GM23338 (cell line): Measurements from ENCODE around the gene VARS2. TPM values are rescaled to one million over a fixed set of nuclear protein-coding genes. Genes with fewer than 3 reads are reported as not detected.

Experiments
- ATAC-seq: fragments of 200-7000 bp; cut with Tn5 transposase; 3 replicates; pipeline ENCODE4 v1.9.1; 2020
- DNase-seq: peaks from one replicate; pipeline ENCODE4 v3.0.0-alpha.2; 2015; ENCODE audit warnings: low spot score
- H2AFZ ChIP-seq: fragments of 200-600 bp; sonication (generic); 2 replicates; pipeline ENCODE4 v1.8.0; 2016; ENCODE audit warnings: antibody characterized with exemption, mild to moderate bottlenecking, moderate library complexity
- H3F3A ChIP-seq: fragments of 200-600 bp; sonication (generic); replicated peaks from 2 replicates; pipeline ENCODE4 v1.8.0; 2017; ENCODE audit warnings: antibody characterized with exemption, mixed run types, low read depth
- H3K27ac ChIP-seq: fragments of 200-600 bp; sonication (generic); 2 replicates; pipeline ENCODE4 v1.6.1; 2016; ENCODE audit warnings: low read depth
- H3K27me3 ChIP-seq: fragments of 200-600 bp; sonication (generic); 2 replicates; pipeline ENCODE4 v1.8.0; 2016; ENCODE audit warnings: mild to moderate bottlenecking, mixed run types, moderate library complexity; ENCODE audit not compliant: insufficient read depth
- H3K36me3 ChIP-seq: fragments of 200-600 bp; sonication (generic); 2 replicates; pipeline ENCODE4 v1.8.0; 2016; ENCODE audit warnings: mild to moderate bottlenecking; ENCODE audit not compliant: insufficient read depth
- H3K4me1 ChIP-seq: fragments of 200-600 bp; sonication (generic); 2 replicates; pipeline ENCODE4 v1.8.0; 2016; ENCODE audit warnings: mild to moderate bottlenecking, moderate library complexity; ENCODE audit not compliant: insufficient read depth
- H3K4me2 ChIP-seq: fragments of 200-600 bp; sonication (generic); 2 replicates; pipeline ENCODE4 v1.7.1; 2017; ENCODE audit warnings: mixed run types
- H3K4me3 ChIP-seq: fragments of 200-600 bp; sonication (generic); 2 replicates; pipeline ENCODE4 v1.6.1; 2016; ENCODE audit warnings: mixed run types
- H3K79me2 ChIP-seq: fragments of 200-600 bp; sonication (generic); replicated peaks from 2 replicates; pipeline ENCODE4 v1.8.0; 2017; ENCODE audit warnings: mild to moderate bottlenecking; ENCODE audit not compliant: insufficient read depth
- H3K9me2 ChIP-seq: fragments of 200-600 bp; sonication (generic); 2 replicates; pipeline ENCODE4 v1.8.0; 2017; ENCODE audit not compliant: insufficient read depth
- H4K20me1 ChIP-seq: fragments of 200-600 bp; sonication (generic); replicated peaks from 2 replicates; pipeline ENCODE4 v1.8.0; 2017; ENCODE audit warnings: mild to moderate bottlenecking; ENCODE audit not compliant: insufficient read depth
- H3K27ac Mint-ChIP-seq: 2 replicates; pipeline ENCODE4 v1.8.0; 2020; ENCODE audit warnings: inconsistent platforms, mild to moderate bottlenecking, moderate library complexity, mixed read lengths
- H3K27me3 Mint-ChIP-seq: 3 replicates; pipeline ENCODE4 v1.8.0; 2022; ENCODE audit warnings: low read depth, mild to moderate bottlenecking, moderate library complexity, mixed read lengths, inconsistent platforms; ENCODE audit not compliant: insufficient read depth, poor library complexity
- H3K36me3 Mint-ChIP-seq: 3 replicates; pipeline ENCODE4 v1.8.0; 2021; ENCODE audit warnings: low read depth, mild to moderate bottlenecking, inconsistent platforms, moderate library complexity, mixed read lengths
- H3K4me1 Mint-ChIP-seq: 3 replicates; pipeline ENCODE4 v1.8.0; 2020; ENCODE audit warnings: mild to moderate bottlenecking, inconsistent platforms, mixed read lengths
- H3K4me3 Mint-ChIP-seq: 3 replicates; pipeline ENCODE4 v1.8.0; 2021; ENCODE audit warnings: moderate library complexity, mild to moderate bottlenecking, inconsistent platforms, mixed read lengths
- H3K9me3 Mint-ChIP-seq: 3 replicates; pipeline ENCODE4 v1.8.0; 2020; ENCODE audit warnings: moderate library complexity, mild to moderate bottlenecking, inconsistent platforms, mixed read lengths
- EZH2phosphoT487 ChIP-seq: fragments of 200-600 bp; sonication (generic); IDR thresholded peaks from one replicate; pipeline ENCODE4 v1.8.1; 2018; ENCODE audit warnings: antibody characterized with exemption; ENCODE audit not compliant: unreplicated experiment
- JUNB ChIP-seq: IDR thresholded peaks from one replicate; pipeline ENCODE4 v1.6.1; 2016; ENCODE audit warnings: antibody characterized with exemption; ENCODE audit not compliant: unreplicated experiment
- NANOG ChIP-seq: IDR thresholded peaks from 2 replicates; pipeline ENCODE4 v1.6.1; 2016; ENCODE audit warnings: antibody characterized with exemption, borderline replicate concordance
- POLR2AphosphoS5 ChIP-seq: IDR thresholded peaks from 2 replicates; pipeline ENCODE4 v1.6.1; 2016; ENCODE audit warnings: antibody characterized with exemption, low read depth
- REST ChIP-seq: IDR thresholded peaks from one replicate; pipeline ENCODE4 v1.6.1; 2018; ENCODE audit warnings: antibody characterized with exemption; ENCODE audit not compliant: unreplicated experiment
- ZNF114 ChIP-seq: fragments of 250-450 bp; sonication (Bioruptor Pico); IDR thresholded peaks from 2 replicates; pipeline ENCODE4 v1.5.0; 2020; ENCODE audit warnings: mild to moderate bottlenecking, moderate library complexity
- polyA plus RNA-seq: library from polyadenylated mRNA; unstranded; fragments of >200 nt; fragmentation: Nextera tagmentation; extraction: Ambion mirVana; gene quantifications from 2 replicates; pipeline ENCODE4 v1.2.1, GENCODE V29; 2016
- total RNA-seq: library from RNA; depleted of rRNA; stranded (reverse); fragments of >200 nt; shearing (Covaris generic); gene quantifications from 2 replicates; pipeline ENCODE4 v1.2.3, GENCODE V29; 2014
- TF ChIP-seq, protein P1 (sequence below): fragments of 250-450 bp; sonication (Bioruptor Pico); IDR thresholded peaks from 2 replicates; pipeline ENCODE4 v1.5.0; 2020; ENCODE audit warnings: mild to moderate bottlenecking, moderate library complexity

The VARS2 gene
- total and polyA plus RNA-seq, 2 experiments from 2014 or later: 13.7 to 36.4 TPM

GRCh38 chr6:30928677-30929076, 14.6 kb downstream of the VARS2 start (continued):
- TF ChIP-seq, protein P1, sequence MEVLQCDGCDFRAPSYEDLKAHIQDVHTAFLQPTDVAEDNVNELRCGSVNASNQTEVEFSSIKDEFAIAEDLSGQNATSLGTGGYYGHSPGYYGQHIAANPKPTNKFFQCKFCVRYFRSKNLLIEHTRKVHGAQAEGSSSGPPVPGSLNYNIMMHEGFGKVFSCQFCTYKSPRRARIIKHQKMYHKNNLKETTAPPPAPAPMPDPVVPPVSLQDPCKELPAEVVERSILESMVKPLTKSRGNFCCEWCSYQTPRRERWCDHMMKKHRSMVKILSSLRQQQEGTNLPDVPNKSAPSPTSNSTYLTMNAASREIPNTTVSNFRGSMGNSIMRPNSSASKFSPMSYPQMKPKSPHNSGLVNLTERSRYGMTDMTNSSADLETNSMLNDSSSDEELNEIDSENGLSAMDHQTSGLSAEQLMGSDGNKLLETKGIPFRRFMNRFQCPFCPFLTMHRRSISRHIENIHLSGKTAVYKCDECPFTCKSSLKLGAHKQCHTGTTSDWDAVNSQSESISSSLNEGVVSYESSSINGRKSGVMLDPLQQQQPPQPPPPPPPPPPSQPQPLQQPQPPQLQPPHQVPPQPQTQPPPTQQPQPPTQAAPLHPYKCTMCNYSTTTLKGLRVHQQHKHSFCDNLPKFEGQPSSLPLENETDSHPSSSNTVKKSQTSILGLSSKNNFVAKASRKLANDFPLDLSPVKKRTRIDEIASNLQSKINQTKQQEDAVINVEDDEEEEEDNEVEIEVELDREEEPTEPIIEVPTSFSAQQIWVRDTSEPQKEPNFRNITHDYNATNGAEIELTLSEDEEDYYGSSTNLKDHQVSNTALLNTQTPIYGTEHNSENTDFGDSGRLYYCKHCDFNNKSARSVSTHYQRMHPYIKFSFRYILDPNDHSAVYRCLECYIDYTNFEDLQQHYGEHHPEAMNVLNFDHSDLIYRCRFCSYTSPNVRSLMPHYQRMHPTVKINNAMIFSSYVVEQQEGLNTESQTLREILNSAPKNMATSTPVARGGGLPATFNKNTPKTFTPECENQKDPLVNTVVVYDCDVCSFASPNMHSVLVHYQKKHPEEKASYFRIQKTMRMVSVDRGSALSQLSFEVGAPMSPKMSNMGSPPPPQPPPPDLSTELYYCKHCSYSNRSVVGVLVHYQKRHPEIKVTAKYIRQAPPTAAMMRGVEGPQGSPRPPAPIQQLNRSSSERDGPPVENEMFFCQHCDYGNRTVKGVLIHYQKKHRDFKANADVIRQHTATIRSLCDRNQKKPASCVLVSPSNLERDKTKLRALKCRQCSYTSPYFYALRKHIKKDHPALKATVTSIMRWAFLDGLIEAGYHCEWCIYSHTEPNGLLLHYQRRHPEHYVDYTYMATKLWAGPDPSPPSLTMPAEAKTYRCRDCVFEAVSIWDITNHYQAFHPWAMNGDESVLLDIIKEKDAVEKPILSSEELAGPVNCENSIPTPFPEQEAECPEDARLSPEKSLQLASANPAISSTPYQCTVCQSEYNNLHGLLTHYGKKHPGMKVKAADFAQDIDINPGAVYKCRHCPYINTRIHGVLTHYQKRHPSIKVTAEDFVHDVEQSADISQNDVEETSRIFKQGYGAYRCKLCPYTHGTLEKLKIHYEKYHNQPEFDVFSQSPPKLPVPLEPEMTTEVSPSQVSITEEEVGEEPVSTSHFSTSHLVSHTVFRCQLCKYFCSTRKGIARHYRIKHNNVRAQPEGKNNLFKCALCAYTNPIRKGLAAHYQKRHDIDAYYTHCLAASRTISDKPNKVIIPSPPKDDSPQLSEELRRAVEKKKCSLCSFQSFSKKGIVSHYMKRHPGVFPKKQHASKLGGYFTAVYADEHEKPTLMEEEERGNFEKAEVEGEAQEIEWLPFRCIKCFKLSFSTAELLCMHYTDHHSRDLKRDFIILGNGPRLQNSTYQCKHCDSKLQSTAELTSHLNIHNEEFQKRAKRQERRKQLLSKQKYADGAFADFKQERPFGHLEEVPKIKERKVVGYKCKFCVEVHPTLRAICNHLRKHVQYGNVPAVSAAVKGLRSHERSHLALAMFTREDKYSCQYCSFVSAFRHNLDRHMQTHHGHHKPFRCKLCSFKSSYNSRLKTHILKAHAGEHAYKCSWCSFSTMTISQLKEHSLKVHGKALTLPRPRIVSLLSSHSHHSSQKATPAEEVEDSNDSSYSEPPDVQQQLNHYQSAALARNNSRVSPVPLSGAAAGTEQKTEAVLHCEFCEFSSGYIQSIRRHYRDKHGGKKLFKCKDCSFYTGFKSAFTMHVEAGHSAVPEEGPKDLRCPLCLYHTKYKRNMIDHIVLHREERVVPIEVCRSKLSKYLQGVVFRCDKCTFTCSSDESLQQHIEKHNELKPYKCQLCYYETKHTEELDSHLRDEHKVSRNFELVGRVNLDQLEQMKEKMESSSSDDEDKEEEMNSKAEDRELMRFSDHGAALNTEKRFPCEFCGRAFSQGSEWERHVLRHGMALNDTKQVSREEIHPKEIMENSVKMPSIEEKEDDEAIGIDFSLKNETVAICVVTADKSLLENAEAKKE: no peak
- TF ChIP-seq POLR2AphosphoS5: no peak

DNA sequence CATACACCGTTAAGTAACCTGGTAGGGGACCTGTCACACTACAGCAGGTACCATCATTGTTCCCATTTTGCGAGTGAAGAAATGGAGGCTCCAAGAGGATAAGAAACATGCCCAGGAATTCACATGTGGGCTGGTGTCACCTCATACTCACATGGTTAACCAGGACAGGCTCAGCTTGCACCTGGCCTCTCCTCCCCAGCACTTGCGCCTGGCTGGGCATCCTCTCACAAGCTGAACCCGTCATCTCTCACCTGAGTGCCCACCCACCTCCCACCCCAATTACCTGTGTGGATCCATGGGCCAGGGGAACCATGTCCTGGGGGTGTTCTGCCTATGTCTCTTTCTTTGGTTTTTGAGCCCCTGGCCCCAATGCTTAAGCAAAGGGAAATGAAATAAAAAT, 16.5 kb downstream of the VARS2 start:
- H3K27me3 ChIP-seq: no peaks in the 10 kb centered on the region
- no peak overlapping the region for H3K4me3 Mint-ChIP-seq
- H3F3A ChIP-seq: no peaks in the 10 kb centered on the region
- DNase-seq: no peak
- no peaks in the 10 kb centered on the region for H3K4me1 ChIP-seq
- ATAC-seq: no peak
- no peak overlapping the region for H3K4me3 ChIP-seq
- no peaks in the 10 kb centered on the region for H3K79me2 ChIP-seq
- no peaks in the 10 kb centered on the region for H3K9me2 ChIP-seq
- H3K9me3 Mint-ChIP-seq: peaks cover 14% of the 10 kb centered on the region
- H3K36me3 Mint-ChIP-seq: peaks cover 32% of the 10 kb centered on the region
- H2AFZ ChIP-seq: no peak overlapping the region
- no peak overlapping the region for H3K27ac ChIP-seq
- H4K20me1 ChIP-seq: no peaks in the 10 kb centered on the region
- H3K27ac Mint-ChIP-seq: no peak overlapping the region
- no peaks in the 10 kb centered on the region for H3K36me3 ChIP-seq
- H3K4me1 Mint-ChIP-seq: peaks cover 3% of the 10 kb centered on the region; the same call in 1 of the 3 replicates
- no peak overlapping the region for H3K4me2 ChIP-seq
- H3K27me3 Mint-ChIP-seq: peaks cover 12% of the 10 kb centered on the region
- TF ChIP-seq EZH2phosphoT487 (no peak), ZNF114 (no peak), REST (no peak), NANOG (no peak), JUNB (no peak)
- TF ChIP-seq, protein P1: no peak
